Fibroblast of pulmonary artery (primary cell): Measurements from ENCODE around the gene DDX27.

Experiments used
- DNase-seq: peaks from one replicate; pipeline ENCODE4 v3.0.0-alpha.2; 2010; ENCODE audit warnings: low read depth
- H3K4me3 ChIP-seq: replicated peaks from 2 replicates; pipeline ENCODE4 v1.5.1; 2011; ENCODE audit warnings: low read depth, mild to moderate bottlenecking, control low read depth, low read length, moderate library complexity
- TF ChIP-seq, protein P1 (sequence below): IDR thresholded peaks from 2 replicates; pipeline ENCODE4 v1.5.1; 2011; ENCODE audit warnings: mild to moderate bottlenecking, control low read depth, low read length, inconsistent platforms; ENCODE audit errors: missing control alignments

Gene DDX27

DNA sequence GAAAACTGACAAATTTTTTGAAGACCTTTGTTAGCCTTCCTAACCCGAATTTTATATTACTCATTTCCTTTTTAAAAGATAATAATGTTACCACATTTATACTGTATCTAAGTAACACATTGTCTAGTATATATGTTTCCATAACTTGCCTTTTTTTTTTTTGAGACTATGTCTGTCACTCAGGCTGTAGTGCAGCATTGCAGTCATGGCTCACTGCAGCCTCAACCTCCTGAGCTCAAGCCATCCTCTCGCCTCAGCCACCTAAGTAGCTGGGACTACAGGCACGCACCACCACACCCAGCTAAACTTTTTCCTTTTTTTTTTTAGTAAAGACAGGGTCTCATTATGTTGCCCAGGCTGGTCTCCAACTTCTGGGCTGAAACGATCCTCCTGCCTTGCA, 40.1 kb downstream of the DDX27 start:
- no peak for DNase-seq
- TF ChIP-seq, protein P1, sequence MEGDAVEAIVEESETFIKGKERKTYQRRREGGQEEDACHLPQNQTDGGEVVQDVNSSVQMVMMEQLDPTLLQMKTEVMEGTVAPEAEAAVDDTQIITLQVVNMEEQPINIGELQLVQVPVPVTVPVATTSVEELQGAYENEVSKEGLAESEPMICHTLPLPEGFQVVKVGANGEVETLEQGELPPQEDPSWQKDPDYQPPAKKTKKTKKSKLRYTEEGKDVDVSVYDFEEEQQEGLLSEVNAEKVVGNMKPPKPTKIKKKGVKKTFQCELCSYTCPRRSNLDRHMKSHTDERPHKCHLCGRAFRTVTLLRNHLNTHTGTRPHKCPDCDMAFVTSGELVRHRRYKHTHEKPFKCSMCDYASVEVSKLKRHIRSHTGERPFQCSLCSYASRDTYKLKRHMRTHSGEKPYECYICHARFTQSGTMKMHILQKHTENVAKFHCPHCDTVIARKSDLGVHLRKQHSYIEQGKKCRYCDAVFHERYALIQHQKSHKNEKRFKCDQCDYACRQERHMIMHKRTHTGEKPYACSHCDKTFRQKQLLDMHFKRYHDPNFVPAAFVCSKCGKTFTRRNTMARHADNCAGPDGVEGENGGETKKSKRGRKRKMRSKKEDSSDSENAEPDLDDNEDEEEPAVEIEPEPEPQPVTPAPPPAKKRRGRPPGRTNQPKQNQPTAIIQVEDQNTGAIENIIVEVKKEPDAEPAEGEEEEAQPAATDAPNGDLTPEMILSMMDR, result no peak
- no peak overlapping the region for H3K4me3 ChIP-seq

DNA sequence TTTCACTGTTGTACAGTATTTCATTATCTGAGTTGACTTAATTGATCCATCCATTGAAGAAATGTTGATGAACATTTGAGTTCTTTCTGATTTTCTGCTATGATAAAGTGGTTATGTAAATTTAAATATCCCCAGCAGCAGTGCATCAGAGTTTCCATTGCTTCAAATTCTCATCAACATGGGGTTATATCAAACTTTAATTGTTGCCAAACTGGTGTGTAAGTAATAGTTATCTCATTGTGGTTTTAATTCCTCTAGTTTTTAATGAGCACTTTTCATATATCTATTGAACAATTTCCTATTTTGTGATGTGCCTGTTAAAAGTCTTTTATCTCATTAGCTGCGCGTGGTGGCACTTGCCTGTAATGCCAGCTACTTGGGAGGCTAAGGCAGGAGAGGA, 40.6 kb downstream of the DDX27 start:
- TF ChIP-seq, protein P1, result no peak
- DNase-seq, result no peak

DNA sequence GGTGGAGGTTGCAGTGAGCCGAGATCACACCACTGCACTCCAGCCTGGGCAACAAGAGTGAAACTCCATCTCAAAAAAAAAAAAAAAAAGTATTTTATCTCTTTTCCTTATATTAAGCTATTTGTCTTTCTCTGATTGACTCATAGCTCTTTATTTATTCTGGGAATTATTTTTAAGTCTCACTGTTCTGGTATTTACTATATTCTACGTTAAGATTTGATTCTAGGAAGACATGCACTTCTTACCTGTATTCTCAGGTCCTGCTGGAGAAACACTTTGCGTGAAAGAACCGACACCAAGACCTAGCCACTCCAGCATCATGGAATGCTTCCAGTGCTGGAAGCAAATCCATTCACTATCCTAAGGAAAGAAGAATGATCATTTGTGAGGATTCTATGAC, 41.0 kb downstream of the DDX27 start:
- H3K4me3 ChIP-seq, result no peak overlapping the region
- TF ChIP-seq, protein P1, result no peak
- no peak for DNase-seq

More for the DNA sequence above, 40.6 kb downstream of the DDX27 start:
- H3K4me3 ChIP-seq, result no peak overlapping the region

DNA sequence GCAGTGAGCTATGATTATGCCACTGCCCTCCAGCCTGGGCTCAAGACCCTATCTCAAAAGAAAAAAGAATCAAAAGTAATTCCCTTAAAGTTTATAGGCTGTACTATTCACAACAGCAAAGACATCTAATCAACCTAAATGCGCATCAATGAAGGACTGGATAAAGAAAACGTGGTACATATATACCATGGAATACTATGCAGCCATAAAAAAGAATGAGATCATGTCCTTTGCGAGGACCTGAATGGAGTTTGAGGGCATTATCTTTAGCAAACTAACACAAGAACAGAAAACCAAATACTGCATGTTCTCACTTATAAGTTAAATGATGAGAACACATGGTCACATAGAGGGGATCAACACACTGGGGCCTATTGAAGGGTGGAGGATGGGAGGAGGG, 42.0 kb downstream of the DDX27 start:
- DNase-seq, result no peak
- TF ChIP-seq, protein P1, result no peak
- no peak overlapping the region for H3K4me3 ChIP-seq

DNA sequence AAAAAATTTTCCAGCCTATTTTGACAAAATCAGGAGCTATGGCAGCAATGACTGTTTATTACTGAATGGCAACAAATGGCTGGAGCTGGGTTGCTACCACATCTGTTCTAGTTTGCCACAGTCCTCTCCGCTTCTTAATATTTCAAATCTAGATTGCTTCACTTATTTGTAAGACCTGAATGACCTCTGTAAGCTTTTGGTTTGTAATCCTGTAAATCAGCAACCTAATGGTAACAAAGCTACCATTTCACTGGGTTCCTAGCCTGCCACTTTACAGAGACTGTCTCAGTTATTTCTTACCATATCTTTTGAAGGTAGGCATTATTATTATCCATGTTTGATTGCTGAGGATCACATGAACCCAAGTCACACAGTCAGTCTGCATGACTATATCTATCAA, 43.2 kb downstream of the DDX27 start:
- TF ChIP-seq, protein P1, result no peak
- H3K4me3 ChIP-seq, result no peak overlapping the region
- DNase-seq, result no peak

DNA sequence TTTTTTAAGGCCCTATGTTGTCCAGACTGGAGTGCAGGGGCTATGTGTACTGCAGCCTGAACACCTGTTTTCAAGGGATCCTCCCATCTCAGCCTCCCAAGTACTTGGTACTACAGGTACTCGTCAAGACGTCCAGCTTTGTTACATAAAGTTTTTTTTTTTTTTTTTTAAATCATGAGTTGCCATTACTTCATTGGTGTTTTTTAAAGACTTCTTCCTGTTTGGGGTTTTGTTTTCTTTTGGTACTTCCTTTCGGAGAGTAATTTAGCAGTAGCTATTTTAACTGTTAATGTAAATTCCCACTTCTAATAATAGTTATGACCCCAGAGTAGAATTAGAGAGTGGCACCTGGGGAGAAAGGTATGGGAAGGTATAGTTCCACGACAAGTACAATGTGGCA, 48.1 kb downstream of the DDX27 start:
- DNase-seq, result no peak
- no peak overlapping the region for H3K4me3 ChIP-seq
- TF ChIP-seq, protein P1, result no peak

DNA sequence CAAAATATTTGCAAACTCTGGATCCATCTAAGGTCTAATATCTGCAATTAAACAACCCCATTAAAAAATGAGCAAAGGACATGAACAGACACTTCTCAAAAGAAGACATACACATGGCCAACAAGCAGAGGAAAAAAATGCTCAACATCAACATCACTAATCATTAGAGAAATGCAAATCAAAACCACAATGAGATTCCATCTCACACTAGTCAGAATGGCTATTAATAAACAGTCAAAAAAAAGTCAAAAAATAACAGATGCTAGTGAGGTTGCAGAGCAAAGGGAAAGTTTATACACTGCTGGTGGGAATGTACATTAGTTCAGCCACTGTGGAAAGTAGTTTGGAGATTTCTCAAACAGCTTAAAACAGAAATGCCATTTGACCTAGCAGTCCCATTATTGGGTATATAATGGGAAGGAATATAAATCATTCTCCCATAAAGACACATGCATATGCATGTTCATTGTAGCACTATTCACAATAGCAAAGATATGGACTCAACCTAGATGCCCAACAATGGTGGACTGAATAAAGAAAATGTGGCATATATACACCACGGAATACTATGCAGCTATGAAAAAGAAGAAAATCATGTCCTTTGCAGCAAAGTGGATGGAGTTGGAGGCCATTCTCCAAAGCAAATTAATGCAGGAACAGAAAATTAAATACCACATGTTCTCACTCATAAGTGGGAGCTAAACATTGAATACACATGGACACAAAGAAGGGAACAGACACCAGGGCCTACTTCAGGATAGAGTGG, 49.6 kb downstream of the DDX27 start:
- DNase-seq, result no peak
- TF ChIP-seq, protein P1, result no peak
- no peak overlapping the region for H3K4me3 ChIP-seq
